ENCODE data around the gene HTR3A.

Gene HTR3A

GRCh38 chr11:113979431-113979830, 4.5 kb downstream of the HTR3A start:
- no peak for DNase-seq

DNA sequence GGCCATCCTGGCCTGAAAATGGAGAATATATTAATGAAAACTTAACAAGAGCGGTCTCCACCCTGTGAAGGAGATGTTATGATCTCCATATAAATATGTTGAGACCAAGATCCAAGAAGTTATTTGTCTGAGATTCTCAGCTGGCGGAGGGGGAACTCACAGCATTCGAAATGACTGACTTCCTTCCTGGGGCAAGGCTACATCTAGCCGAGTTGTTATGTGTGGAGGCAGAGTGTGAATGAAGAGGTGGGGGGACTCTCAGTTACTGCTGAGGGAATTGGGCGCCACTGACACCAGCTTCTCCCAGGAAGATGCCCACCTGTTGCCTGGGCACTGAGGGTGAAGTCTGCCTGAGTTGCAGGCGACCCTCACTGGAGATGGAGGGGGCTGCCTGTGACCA, 5.9 kb downstream of the HTR3A start:
- no peak for DNase-seq

DNA sequence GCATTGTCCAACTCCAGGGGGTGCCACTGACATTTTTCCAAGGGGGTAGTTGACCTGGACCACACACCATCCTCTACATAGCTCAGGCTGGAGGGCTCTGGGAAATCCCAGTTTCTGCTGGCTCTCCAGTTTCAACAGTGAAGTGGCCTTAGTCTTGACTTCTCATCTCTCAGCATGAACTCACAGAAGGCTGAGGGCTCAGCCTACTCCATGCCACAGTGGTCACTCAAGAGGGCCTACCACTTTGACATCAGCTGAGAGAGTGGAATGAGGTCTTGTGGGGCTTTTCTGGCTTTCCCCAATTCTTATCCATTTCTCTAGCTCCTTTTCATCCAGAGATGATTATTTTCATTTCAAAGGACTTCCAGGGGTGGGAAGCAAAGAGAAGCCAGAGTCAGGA, 7.4 kb downstream of the HTR3A start:
- DNase-seq: no peak

DNA sequence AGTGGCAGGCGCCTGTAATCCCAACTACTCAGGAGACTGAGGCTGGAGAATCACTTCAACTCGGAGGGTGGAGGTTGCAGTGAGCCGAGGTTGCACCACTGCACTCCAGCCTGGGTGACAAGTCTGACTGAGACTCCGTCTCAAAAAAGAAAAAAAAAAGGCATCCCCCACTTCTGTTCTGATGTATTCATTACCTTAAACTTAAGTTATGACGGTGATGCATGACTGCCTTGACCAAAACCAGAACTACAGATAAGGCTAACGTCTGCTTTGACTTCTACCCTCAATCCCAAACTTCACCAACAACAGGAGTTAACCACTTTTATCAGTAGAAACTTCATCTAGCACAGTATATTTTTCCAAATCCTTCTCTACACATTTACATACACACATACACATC, 9.9 kb downstream of the HTR3A start:
- DNase-seq: no peak

DNA sequence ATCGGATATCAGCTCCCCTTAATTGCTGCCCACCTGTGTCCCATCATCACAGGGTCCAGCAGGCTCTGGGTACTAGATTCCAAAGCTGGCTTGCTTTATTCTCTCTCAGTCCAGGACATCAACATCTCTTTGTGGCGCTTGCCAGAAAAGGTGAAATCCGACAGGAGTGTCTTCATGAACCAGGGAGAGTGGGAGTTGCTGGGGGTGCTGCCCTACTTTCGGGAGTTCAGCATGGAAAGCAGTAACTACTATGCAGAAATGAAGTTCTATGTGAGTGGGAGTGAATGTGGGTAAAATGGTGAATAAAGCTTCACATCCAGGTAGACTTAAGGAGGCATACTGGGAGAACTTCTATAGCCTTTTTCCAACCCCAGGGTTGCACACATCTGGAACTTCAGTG, 11.0 kb downstream of the HTR3A start:
- DNase-seq: no peak

DNA sequence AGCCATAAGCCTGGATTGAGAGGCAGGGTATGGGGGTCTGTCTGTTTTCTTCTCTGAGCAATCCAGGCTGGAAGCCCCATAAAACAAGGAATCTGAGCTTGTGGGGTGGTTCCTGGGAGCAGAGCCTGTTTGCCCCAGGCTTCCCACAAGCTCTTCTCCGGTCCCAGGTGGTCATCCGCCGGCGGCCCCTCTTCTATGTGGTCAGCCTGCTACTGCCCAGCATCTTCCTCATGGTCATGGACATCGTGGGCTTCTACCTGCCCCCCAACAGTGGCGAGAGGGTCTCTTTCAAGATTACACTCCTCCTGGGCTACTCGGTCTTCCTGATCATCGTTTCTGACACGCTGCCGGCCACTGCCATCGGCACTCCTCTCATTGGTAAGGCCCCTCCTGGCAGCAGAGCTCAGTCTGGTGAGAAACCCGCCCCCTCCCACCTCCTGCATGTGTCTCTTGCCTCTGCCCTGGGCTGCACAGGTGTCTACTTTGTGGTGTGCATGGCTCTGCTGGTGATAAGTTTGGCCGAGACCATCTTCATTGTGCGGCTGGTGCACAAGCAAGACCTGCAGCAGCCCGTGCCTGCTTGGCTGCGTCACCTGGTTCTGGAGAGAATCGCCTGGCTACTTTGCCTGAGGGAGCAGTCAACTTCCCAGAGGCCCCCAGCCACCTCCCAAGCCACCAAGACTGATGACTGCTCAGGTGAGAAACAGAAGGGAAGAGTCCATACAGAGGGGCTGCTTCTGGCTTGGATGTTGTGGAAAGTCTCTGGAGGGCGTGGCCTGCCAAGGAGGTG, 11.6 kb downstream of the HTR3A start:
- DNase-seq: no peak

DNA sequence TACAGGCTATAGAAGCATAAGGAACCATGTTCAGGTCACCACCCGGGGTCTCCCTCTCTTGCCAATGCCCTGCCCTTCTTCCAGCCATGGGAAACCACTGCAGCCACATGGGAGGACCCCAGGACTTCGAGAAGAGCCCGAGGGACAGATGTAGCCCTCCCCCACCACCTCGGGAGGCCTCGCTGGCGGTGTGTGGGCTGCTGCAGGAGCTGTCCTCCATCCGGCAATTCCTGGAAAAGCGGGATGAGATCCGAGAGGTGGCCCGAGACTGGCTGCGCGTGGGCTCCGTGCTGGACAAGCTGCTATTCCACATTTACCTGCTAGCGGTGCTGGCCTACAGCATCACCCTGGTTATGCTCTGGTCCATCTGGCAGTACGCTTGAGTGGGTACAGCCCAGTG, 14.5 kb downstream of the HTR3A start:
- DNase-seq: no peak

GRCh38 chr11:113989916-113990315, 15.0 kb downstream of the HTR3A start:
- no peak for DNase-seq

DNA sequence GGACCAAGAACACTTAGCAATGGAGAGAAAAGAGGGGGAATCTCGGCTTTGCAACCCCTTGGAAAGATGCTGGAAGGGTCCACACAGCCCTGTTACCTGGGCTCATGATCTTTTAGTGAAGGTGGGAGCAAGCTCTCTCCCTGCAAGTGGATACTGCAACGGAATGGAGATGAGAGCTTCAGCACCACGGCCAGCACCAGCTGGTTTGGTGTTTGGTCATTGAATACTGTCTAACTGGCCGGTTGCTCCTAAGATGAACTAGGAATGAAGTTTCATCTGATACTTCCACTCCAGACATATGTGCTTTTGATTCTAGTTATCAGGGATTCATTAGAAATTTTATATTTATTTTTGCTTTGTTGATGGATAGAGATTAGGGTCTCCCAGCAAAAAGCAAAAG, 16.3 kb downstream of the HTR3A start:
- DNase-seq: peak; percentile 38

DNA sequence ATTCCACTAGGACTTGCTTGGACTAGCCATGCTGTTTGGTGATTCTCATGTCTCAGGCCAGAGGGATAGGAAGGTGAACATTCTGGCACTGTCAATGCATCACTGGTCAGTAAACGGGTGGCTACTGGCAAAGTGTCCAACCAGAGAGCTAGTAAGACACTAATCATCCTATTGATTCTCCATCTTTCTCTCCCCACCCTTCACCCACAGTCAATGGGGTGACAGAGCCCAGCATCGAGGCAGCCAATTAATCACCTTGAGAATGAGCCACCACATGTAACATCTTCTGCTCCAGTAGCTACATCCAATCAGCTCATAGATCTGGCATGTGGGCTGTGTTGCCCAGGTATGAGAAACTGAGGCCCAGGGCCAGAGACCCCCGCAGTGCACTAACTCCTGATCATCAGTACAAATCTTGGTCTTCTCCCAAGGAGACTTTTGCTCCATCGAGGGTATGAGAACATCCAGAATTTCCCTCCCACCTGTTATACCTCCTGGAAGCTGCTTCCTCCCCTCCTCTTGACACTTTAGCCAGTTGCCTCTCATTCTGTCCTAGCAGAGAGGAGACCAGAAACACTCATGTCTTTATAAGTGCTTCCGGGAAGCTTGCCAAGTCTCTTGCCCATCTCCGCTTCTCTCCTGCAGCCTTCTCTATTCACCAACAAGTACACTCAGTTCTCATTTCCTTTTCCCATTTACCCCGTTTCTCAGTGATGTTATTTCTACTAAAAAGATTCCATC, 17.0 kb downstream of the HTR3A start:
- DNase-seq: no peak

DNA sequence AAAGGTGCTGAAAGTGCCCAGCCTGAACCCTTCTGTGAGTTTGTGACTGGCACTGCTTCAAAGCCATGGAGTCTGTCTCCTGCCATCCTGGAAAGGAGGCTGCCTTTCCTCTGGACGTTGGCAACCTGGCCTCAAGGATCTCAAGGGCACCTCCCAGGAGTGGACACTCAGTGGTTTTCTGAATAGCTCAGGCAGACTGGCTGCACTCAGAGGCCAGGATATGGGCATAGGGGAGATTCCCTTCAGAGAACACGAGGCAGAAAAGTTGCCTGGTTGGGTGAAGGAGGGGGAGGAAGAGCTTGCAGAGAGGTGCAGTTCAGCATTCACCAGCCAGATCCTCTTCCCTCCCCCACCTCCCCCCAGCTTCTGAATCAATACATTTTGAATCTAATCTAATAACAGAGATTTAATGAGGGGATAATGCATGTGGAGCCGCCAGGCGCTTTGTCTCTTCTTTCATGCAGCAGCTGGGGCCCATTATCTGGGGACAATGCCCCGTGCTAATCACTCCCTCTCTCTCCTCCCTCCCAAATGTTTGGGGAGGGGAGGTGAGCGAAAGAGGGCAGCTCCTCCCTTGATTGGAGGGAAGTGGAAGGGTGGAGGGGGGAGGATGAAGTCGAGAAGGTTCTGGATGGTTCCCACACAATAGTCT, 17.7 kb downstream of the HTR3A start:
- no peak for DNase-seq

- no peak for DNase-seq
Observed at GRCh38 chr11:113994077-113994954, 19.4 kb downstream of the HTR3A start.

- no peak for DNase-seq
Observed at GRCh38 chr11:113997473-113997872, 22.6 kb downstream of the HTR3A start.

- no peak for DNase-seq
Observed at GRCh38 chr11:113998574-113998973, 23.7 kb downstream of the HTR3A start.

- DNase-seq: no peak
Observed at GRCh38 chr11:114000526-114000925, 25.6 kb downstream of the HTR3A start.

- no peak for DNase-seq
Observed at GRCh38 chr11:114001416-114001815, 26.5 kb downstream of the HTR3A start.

DNA sequence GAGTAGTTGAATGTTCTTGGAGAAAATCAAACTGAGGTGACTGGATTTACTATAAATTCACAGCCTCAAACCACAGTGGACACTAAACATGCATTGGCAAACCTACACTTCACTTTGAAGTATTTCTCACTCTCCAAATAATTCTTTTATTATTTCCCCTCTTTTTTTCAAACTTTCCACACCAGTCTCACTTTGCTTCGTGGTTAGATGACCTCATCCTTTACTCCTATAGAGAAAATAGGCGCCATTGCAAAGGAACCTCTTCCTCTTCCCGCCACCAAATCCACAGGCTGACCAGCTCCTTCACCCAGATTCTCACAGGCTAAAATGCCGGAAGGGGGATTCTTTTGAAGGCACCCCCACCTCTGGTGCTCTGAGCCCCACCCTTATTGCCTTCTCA, 33.4 kb downstream of the HTR3A start:
- DNase-seq: no peak

GRCh38 chr11:114010931-114011330, 36.0 kb downstream of the HTR3A start:
- no peak for DNase-seq

DNA sequence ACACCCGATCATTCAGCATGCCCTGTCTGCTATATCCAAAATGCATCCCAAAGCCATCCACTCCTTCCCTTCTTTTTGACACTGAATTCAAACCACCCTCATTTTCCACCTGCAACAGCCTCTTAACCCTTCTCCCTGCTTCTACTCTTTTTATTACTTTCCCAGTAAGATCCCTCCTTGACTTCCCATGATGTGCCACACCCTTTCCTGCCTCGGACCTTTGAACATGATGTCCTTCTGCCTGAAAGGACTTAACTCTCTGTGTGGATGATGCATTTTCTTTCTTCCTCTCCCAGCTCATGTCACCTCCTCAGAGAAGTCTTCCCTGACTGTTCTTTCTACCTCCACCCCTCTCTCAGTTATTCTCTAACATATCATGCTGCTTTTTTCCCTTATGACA, 36.5 kb downstream of the HTR3A start:
- DNase-seq: no peak

- no peak for DNase-seq
Observed at GRCh38 chr11:114015117-114015516, 40.2 kb downstream of the HTR3A start.

GRCh38 chr11:114016986-114017385, 42.1 kb downstream of the HTR3A start:
- no peak for DNase-seq

DNA sequence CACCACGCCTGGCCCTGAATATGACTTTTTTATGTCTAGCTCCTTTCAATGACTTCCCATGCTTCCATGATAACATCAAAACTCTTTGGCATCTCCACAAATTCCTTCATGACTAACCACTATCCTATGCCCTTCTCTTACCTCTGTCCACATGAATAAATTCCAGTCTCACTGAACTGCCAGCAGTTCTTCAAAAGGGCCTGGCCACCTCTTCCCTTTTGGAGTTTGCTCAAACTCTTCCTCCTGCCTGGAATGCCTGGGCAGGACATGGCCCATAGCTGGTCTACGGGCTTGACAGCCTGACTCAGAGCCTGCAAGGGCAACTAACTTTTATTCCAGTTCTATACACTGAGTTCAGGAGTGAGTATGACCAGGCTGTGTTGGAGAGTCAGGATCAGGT, 42.8 kb downstream of the HTR3A start:
- DNase-seq: no peak

- no peak for DNase-seq
Observed at GRCh38 chr11:114019046-114019445, 44.1 kb downstream of the HTR3A start.

Data from right kidney (tissue), 1 donor.